ENCODE measurements around the gene WWC1.

The WWC1 gene

GRCh38 chr5:168359820-168360460, 68.5 kb downstream of the WWC1 start:
- in situ Hi-C loops (cut with MboI; ENCODE audit: low sequenced_read_pairs) = no loop called here

- in situ Hi-C loops (cut with MboI; ENCODE audit: low sequenced_read_pairs) = no loop called here
Measured at GRCh38 chr5:168360521-168361285, 69.3 kb downstream of the WWC1 start.

- in situ Hi-C loops (cut with MboI; ENCODE audit: low sequenced_read_pairs) = no loop called here
Measured at GRCh38 chr5:168362097-168362885, 70.8 kb downstream of the WWC1 start.

GRCh38 chr5:168364151-168364661, 72.8 kb downstream of the WWC1 start:
- in situ Hi-C loops (cut with MboI; ENCODE audit: low sequenced_read_pairs) = no loop called here

- in situ Hi-C loops (cut with MboI; ENCODE audit: low sequenced_read_pairs) = no loop called here
Measured at GRCh38 chr5:168364750-168365550, 73.5 kb downstream of the WWC1 start.

- in situ Hi-C loops (cut with MboI; ENCODE audit: low sequenced_read_pairs) = no loop called here
Measured at GRCh38 chr5:168365581-168366081, 74.2 kb downstream of the WWC1 start.

GRCh38 chr5:168366116-168366515, 74.7 kb downstream of the WWC1 start:
- in situ Hi-C loops (cut with MboI; ENCODE audit: low sequenced_read_pairs) = no loop called here

- in situ Hi-C loops (cut with MboI; ENCODE audit: low sequenced_read_pairs) = no loop called here
Measured at GRCh38 chr5:168368854-168369253, 77.4 kb downstream of the WWC1 start.

GRCh38 chr5:168370831-168371230, 79.4 kb downstream of the WWC1 start:
- in situ Hi-C loops (cut with MboI; ENCODE audit: low sequenced_read_pairs) = no loop called here

- in situ Hi-C loops (cut with MboI; ENCODE audit: low sequenced_read_pairs) = no loop called here
Measured at GRCh38 chr5:168372356-168372946, 81.0 kb downstream of the WWC1 start.

- in situ Hi-C loops (cut with MboI; ENCODE audit: low sequenced_read_pairs) = no loop called here
Measured at GRCh38 chr5:168374532-168374931, 83.1 kb downstream of the WWC1 start.

GRCh38 chr5:168375214-168375613, 83.8 kb downstream of the WWC1 start:
- in situ Hi-C loops (cut with MboI; ENCODE audit: low sequenced_read_pairs) = no loop called here

GRCh38 chr5:168377525-168377924, 86.1 kb downstream of the WWC1 start:
- in situ Hi-C loops (cut with MboI; ENCODE audit: low sequenced_read_pairs) = no loop called here

- in situ Hi-C loops (cut with MboI; ENCODE audit: low sequenced_read_pairs) = no loop called here
Measured at GRCh38 chr5:168378741-168379140, 87.3 kb downstream of the WWC1 start.

GRCh38 chr5:168382421-168382820, 91.0 kb downstream of the WWC1 start:
- in situ Hi-C loops (cut with MboI; ENCODE audit: low sequenced_read_pairs) = no loop called here

GRCh38 chr5:168390491-168390890, 99.0 kb downstream of the WWC1 start:
- in situ Hi-C loops (cut with MboI; ENCODE audit: low sequenced_read_pairs) = no loop called here

- in situ Hi-C loops (cut with MboI; ENCODE audit: low sequenced_read_pairs) = no loop called here
Measured at GRCh38 chr5:168393773-168394172, 102.3 kb downstream of the WWC1 start.

GRCh38 chr5:168400429-168401220, 109.2 kb downstream of the WWC1 start:
- in situ Hi-C loops (cut with MboI; ENCODE audit: low sequenced_read_pairs) = no loop called here

GRCh38 chr5:168401226-168401625, 109.8 kb downstream of the WWC1 start:
- in situ Hi-C loops (cut with MboI; ENCODE audit: low sequenced_read_pairs) = no loop called here

All from HL-60/S4 (cell line).